GM10266 (cell line): ENCODE results near the gene C1orf87.

ENCODE experiments used
- DNase-seq: peaks from one replicate; pipeline ENCODE4 v3.0.0; 2012; ENCODE audit errors: extremely low spot score
- CTCF ChIP-seq: IDR thresholded peaks from 2 replicates; pipeline ENCODE4 v1.5.1; 2012; ENCODE audit warnings: mild to moderate bottlenecking, low read depth; ENCODE audit not compliant: control insufficient read depth, insufficient read depth; ENCODE audit errors: missing control alignments

C1orf87 gene

GRCh38 chr1:60073605-60074278, at the start of gene C1orf87:
TSS of gene C1orf87 (minus strand) at chr1:60073770. CDS start at chr1:60072643, 1,127 bp downstream.
- no peak for DNase-seq

GRCh38 chr1:60118085-60118484, 44.5 kb upstream of the C1orf87 start:
- no peak for DNase-seq
- TF ChIP-seq CTCF = no peak

More at GRCh38 chr1:60073605-60074278, at the start of gene C1orf87:
- no peak for TF ChIP-seq CTCF

GRCh38 chr1:60114745-60115318, 41.3 kb upstream of the C1orf87 start:
- TF ChIP-seq CTCF = no peak
- no peak for DNase-seq

GRCh38 chr1:60113596-60113995, 40.0 kb upstream of the C1orf87 start:
- no peak for TF ChIP-seq CTCF
- DNase-seq = no peak

- no peak for TF ChIP-seq CTCF
- DNase-seq = no peak
These were observed 39.5 kb upstream of the C1orf87 start for GRCh38 chr1:60113028-60113427.

- no peak for TF ChIP-seq CTCF
- no peak for DNase-seq
These were observed 38.1 kb upstream of the C1orf87 start for GRCh38 chr1:60111716-60112115.

GRCh38 chr1:60111118-60111517, 37.5 kb upstream of the C1orf87 start:
- no peak for DNase-seq
- no peak for TF ChIP-seq CTCF
